K562 (cell line): Measurements from ENCODE around the gene PARP11. TPM values are rescaled to one million over a fixed set of nuclear protein-coding genes. Genes with fewer than 3 reads are reported as not detected.

Experiments used
- RAD21 ChIP-seq, 2 experiments: fragments of 250-450 bp in 1 of 2; fragments of 450-650 bp in 1 of 2; sonication (Bioruptor Pico) in 1 of 2; formaldehyde crosslinking in 1 of 2; IDR thresholded peaks in 1 of 2; conservative IDR thresholded peaks in 1 of 2; 2 replicates each; pipeline versions ENCODE4 v1.4.0 to v1.8.0; 2020 to 2022; ENCODE audit warnings: mild to moderate bottlenecking in 2 of 2, moderate library complexity in 1 of 2
- STAG1 ChIP-seq: sonication (generic); formaldehyde crosslinking; IDR thresholded peaks from 2 replicates; pipeline ENCODE4 v1.5.0; 2020; ENCODE audit warnings: missing genetic modification reagents, borderline replicate concordance
- TSC22D4 ChIP-seq: fragments of 450-650 bp; IDR thresholded peaks from 2 replicates; pipeline ENCODE4 v1.6.1; 2016; ENCODE audit warnings: missing genetic modification characterization, missing biosample characterization, control low read depth
- ZNF311 ChIP-seq: fragments of 250-450 bp; sonication (Bioruptor Pico); IDR thresholded peaks from 2 replicates; pipeline ENCODE4 v1.4.0; 2020; ENCODE audit warnings: mild to moderate bottlenecking, moderate library complexity
- polyA plus RNA-seq, 8 experiments: library from polyadenylated mRNA; depleted of rRNA in 4 of 8; stranded (reverse) in 5 of 8; unstranded in 3 of 8; fragments of >200 nt; fragmentation: Nextera tagmentation in 2 of 8; fragmentation: Illumina TruSeq in 1 of 8; extraction: Ambion mirVana in 2 of 8; extraction: Trizol in 1 of 8; gene quantifications; 2 replicates each; pipeline versions ENCODE4 v1.2.1 to v1.2.3, GENCODE V29; 2011 to 2014; ENCODE audit warnings: inconsistent platforms in 1 of 8, missing spikeins in 1 of 8
- total RNA-seq, 7 experiments: library from RNA; depleted of rRNA in 6 of 7; stranded (reverse); fragments of >200 nt in 6 of 7; fragmentation: Illumina TruSeq in 2 of 7; extraction: Trizol in 2 of 7; gene quantifications; 2 replicates each; pipeline versions ENCODE4 v1.2.1 to v1.2.3, GENCODE V29; 2011 to 2021; ENCODE audit warnings: low replicate concordance in 1 of 7
- TF ChIP-seq, protein P1 (sequence below), 2 experiments: fragments of 450-650 bp; formaldehyde crosslinking in 1 of 2; IDR thresholded peaks; 2 replicates each; pipeline versions ENCODE4 v1.4.0 to v1.6.1; 2014 to 2020; ENCODE audit warnings: mild to moderate bottlenecking in 2 of 2, borderline replicate concordance in 1 of 2, low read depth in 1 of 2
- TF ChIP-seq, protein P2 (sequence below), 2 experiments: fragments of 150-350 bp in 1 of 2; IDR thresholded peaks; 2 replicates each; pipeline ENCODE4 v1.6.1; 2012 to 2016; ENCODE audit warnings: low read depth in 2 of 2, low read length in 2 of 2, mild to moderate bottlenecking in 1 of 2, moderate library complexity in 1 of 2
- TF ChIP-seq, protein P3 (sequence below): fragments of 150-350 bp; IDR thresholded peaks from 2 replicates; pipeline ENCODE4 v1.6.1; 2014; ENCODE audit warnings: low read depth, mild to moderate bottlenecking, low read length, borderline replicate concordance
- TF ChIP-seq, protein P4 (sequence below): IDR thresholded peaks from 2 replicates; pipeline ENCODE4 v1.6.1; 2011; ENCODE audit warnings: borderline replicate concordance, low read depth, mild to moderate bottlenecking, moderate library complexity, low read length; ENCODE audit not compliant: insufficient read depth, poor library complexity, severe bottlenecking

Gene PARP11
- total and polyA plus RNA-seq, 9 of the 15 experiments (the other 6 are each of a cell fraction or from before 2014, with no cell fraction given), result 0.40 to 2.5 (median 1.4) TPM

DNA sequence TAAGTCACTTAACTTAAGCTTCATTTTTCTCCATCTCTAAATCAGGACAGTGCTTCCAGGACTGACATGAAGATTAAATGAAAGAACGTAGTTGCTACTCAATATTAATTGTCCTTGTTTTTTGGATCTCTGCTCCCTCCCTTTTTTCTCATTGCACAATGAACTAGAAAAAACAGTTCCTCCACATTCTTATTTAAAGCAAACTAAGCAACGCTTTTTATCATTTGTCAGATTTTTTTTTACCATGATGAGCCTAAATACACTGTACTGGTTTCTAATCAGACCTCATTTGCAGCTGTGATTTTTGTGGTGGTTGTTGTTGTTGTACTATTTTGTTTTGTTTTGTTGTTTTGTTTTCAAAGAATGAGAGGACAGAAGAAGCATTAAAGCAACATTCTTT is 23.2 kb upstream of the PARP11 start (continued):
- TF ChIP-seq, protein P1, sequence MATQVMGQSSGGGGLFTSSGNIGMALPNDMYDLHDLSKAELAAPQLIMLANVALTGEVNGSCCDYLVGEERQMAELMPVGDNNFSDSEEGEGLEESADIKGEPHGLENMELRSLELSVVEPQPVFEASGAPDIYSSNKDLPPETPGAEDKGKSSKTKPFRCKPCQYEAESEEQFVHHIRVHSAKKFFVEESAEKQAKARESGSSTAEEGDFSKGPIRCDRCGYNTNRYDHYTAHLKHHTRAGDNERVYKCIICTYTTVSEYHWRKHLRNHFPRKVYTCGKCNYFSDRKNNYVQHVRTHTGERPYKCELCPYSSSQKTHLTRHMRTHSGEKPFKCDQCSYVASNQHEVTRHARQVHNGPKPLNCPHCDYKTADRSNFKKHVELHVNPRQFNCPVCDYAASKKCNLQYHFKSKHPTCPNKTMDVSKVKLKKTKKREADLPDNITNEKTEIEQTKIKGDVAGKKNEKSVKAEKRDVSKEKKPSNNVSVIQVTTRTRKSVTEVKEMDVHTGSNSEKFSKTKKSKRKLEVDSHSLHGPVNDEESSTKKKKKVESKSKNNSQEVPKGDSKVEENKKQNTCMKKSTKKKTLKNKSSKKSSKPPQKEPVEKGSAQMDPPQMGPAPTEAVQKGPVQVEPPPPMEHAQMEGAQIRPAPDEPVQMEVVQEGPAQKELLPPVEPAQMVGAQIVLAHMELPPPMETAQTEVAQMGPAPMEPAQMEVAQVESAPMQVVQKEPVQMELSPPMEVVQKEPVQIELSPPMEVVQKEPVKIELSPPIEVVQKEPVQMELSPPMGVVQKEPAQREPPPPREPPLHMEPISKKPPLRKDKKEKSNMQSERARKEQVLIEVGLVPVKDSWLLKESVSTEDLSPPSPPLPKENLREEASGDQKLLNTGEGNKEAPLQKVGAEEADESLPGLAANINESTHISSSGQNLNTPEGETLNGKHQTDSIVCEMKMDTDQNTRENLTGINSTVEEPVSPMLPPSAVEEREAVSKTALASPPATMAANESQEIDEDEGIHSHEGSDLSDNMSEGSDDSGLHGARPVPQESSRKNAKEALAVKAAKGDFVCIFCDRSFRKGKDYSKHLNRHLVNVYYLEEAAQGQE (IDR thresholded peaks at IDR 0.05; ENCODE audit: borderline replicate concordance), result no peak
- TF ChIP-seq, protein P1 (CRISPR knock-in tag; IDR thresholded peaks at IDR 0.05; ENCODE audit: low read depth), result no peak
- TF ChIP-seq, protein P2, sequence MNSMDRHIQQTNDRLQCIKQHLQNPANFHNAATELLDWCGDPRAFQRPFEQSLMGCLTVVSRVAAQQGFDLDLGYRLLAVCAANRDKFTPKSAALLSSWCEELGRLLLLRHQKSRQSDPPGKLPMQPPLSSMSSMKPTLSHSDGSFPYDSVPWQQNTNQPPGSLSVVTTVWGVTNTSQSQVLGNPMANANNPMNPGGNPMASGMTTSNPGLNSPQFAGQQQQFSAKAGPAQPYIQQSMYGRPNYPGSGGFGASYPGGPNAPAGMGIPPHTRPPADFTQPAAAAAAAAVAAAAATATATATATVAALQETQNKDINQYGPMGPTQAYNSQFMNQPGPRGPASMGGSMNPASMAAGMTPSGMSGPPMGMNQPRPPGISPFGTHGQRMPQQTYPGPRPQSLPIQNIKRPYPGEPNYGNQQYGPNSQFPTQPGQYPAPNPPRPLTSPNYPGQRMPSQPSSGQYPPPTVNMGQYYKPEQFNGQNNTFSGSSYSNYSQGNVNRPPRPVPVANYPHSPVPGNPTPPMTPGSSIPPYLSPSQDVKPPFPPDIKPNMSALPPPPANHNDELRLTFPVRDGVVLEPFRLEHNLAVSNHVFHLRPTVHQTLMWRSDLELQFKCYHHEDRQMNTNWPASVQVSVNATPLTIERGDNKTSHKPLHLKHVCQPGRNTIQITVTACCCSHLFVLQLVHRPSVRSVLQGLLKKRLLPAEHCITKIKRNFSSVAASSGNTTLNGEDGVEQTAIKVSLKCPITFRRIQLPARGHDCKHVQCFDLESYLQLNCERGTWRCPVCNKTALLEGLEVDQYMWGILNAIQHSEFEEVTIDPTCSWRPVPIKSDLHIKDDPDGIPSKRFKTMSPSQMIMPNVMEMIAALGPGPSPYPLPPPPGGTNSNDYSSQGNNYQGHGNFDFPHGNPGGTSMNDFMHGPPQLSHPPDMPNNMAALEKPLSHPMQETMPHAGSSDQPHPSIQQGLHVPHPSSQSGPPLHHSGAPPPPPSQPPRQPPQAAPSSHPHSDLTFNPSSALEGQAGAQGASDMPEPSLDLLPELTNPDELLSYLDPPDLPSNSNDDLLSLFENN (IDR thresholded peaks at IDR 0.05; ENCODE audit: low read depth in 2 of 2, low read length in 2 of 2), result no peak
- TF ChIP-seq, protein P3, sequence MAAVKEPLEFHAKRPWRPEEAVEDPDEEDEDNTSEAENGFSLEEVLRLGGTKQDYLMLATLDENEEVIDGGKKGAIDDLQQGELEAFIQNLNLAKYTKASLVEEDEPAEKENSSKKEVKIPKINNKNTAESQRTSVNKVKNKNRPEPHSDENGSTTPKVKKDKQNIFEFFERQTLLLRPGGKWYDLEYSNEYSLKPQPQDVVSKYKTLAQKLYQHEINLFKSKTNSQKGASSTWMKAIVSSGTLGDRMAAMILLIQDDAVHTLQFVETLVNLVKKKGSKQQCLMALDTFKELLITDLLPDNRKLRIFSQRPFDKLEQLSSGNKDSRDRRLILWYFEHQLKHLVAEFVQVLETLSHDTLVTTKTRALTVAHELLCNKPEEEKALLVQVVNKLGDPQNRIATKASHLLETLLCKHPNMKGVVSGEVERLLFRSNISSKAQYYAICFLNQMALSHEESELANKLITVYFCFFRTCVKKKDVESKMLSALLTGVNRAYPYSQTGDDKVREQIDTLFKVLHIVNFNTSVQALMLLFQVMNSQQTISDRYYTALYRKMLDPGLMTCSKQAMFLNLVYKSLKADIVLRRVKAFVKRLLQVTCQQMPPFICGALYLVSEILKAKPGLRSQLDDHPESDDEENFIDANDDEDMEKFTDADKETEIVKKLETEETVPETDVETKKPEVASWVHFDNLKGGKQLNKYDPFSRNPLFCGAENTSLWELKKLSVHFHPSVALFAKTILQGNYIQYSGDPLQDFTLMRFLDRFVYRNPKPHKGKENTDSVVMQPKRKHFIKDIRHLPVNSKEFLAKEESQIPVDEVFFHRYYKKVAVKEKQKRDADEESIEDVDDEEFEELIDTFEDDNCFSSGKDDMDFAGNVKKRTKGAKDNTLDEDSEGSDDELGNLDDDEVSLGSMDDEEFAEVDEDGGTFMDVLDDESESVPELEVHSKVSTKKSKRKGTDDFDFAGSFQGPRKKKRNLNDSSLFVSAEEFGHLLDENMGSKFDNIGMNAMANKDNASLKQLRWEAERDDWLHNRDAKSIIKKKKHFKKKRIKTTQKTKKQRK, result no peak
- TF ChIP-seq ZNF311 (CRISPR knock-in tag) (no peak), TSC22D4 (tag) (no peak), RAD21 (CRISPR knock-in tag; conservative IDR thresholded peaks at IDR 0.05 in 1 of 2, IDR thresholded peaks at IDR 0.05 in 1 of 2) (no peak), STAG1 (CRISPR knock-in tag) (no peak)
- TF ChIP-seq, protein P4, sequence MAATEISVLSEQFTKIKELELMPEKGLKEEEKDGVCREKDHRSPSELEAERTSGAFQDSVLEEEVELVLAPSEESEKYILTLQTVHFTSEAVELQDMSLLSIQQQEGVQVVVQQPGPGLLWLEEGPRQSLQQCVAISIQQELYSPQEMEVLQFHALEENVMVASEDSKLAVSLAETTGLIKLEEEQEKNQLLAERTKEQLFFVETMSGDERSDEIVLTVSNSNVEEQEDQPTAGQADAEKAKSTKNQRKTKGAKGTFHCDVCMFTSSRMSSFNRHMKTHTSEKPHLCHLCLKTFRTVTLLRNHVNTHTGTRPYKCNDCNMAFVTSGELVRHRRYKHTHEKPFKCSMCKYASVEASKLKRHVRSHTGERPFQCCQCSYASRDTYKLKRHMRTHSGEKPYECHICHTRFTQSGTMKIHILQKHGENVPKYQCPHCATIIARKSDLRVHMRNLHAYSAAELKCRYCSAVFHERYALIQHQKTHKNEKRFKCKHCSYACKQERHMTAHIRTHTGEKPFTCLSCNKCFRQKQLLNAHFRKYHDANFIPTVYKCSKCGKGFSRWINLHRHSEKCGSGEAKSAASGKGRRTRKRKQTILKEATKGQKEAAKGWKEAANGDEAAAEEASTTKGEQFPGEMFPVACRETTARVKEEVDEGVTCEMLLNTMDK, result no peak
- TF ChIP-seq, all 486 proteins: peak for 0
